Activated CD8-positive, alpha-beta memory T cell treated with anti-CD3 and anti-CD28 coated beads, Interleukin-2, amount 10 ng/mL, durations not matched to agents 7 days and 5 days (primary cell): Measurements from ENCODE around the gene DPF3. TPM values are rescaled to one million over a fixed set of nuclear protein-coding genes. Genes with fewer than 3 reads are reported as not detected.

Source experiments
- ATAC-seq: fragments of 150-1000 bp; cut with Tn5 transposase; one replicate; pipeline ENCODE4 v1.10.0; 2021; ENCODE audit warnings: moderate library complexity
- CTCF ChIA-PET: fragments of 350-600 bp; sonication (Branson Sonifier 250); formaldehyde crosslinking; loops from one replicate; lab custom pipeline; 2021; ENCODE audit warnings: antibody characterized with exemption; lab: Charles Lee
- DNase-seq: peaks from one replicate; pipeline ENCODE4 v3.0.0-alpha.2; 2020
- H3K27ac Mint-ChIP-seq: one replicate; pipeline ENCODE4 v1.8.0; 2021; ENCODE audit warnings: mild to moderate bottlenecking, mixed read lengths
- H3K27me3 Mint-ChIP-seq: one replicate; pipeline ENCODE4 v1.8.0; 2021; ENCODE audit warnings: mixed read lengths
- H3K36me3 Mint-ChIP-seq: one replicate; pipeline ENCODE4 v1.8.0; 2021; ENCODE audit warnings: mild to moderate bottlenecking, mixed read lengths
- H3K4me1 Mint-ChIP-seq: one replicate; pipeline ENCODE4 v1.8.0; 2021; ENCODE audit warnings: mixed read lengths
- H3K4me3 Mint-ChIP-seq: one replicate; pipeline ENCODE4 v1.8.0; 2021; ENCODE audit warnings: mild to moderate bottlenecking, moderate library complexity, mixed read lengths
- H3K9me3 Mint-ChIP-seq: one replicate; pipeline ENCODE4 v1.8.0; 2022; ENCODE audit warnings: low read depth, mixed read lengths
- total RNA-seq, 2 experiments: library from RNA; stranded (reverse); gene quantifications; one replicate each; pipeline ENCODE4 v1.2.3, GENCODE V29; 2021

DPF3 gene
- total RNA-seq, 2 experiments from 2014 or later: 10.2 to 12.2 TPM

DNA sequence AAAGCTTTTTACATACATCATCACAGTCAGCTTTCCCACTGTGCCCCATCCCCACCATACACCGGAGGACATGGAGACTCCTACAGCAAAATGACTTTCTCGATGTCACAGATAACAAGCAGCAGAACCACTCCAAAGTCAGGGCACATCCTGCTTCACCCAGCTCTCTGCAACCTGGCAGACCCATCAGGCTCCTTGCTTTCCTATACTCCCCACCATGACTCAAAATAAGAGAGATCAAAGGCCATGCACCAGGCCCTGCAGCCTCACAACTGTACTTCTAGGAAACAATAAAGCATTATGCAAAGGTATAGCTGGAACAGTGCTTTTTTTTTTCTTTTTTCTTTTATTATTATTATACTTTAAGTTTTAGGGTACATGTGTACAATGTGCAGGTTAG is 187.4 kb downstream of the DPF3 start:
- peaks cover 14% of the 10 kb centered on the region for H3K4me1 Mint-ChIP-seq
- ATAC-seq (peak; percentile 80), DNase-seq (peak; percentile 57)
- no peaks in the 10 kb centered on the region for H3K9me3 Mint-ChIP-seq
- H3K36me3 Mint-ChIP-seq: peaks cover 4% of the 10 kb centered on the region
- H3K27ac Mint-ChIP-seq: no peak overlapping the region
- no peak overlapping the region for H3K4me3 Mint-ChIP-seq
- CTCF ChIA-PET: interaction anchor here (1.2 kb wide), 1 partner anchor 8 kb away, joined by 3 read pairs; no protein-coding TSS in a partner anchor
- peaks cover 6% of the 10 kb centered on the region for H3K27me3 Mint-ChIP-seq

DNA sequence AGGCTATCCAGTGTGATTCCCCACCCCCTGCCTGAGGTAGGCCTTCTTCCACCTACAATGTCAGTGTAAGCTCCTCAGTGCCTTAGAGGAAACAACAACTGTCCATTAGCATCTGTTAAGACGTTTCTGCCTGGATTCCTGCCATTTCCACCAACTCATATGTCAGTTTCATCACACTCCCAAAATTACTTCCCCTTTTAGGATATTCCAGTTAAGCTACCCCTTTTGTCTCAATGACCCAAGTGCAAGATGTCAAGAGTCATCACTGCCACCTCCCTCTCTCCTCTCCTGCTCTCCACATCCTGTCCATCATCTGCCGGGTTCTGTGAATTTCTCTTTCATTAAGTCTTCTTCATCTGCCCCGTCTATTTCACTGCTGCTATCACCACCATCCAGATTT is 189.4 kb downstream of the DPF3 start:
- H3K4me3 Mint-ChIP-seq: no peak overlapping the region
- CTCF ChIA-PET: no interaction called here

DNA sequence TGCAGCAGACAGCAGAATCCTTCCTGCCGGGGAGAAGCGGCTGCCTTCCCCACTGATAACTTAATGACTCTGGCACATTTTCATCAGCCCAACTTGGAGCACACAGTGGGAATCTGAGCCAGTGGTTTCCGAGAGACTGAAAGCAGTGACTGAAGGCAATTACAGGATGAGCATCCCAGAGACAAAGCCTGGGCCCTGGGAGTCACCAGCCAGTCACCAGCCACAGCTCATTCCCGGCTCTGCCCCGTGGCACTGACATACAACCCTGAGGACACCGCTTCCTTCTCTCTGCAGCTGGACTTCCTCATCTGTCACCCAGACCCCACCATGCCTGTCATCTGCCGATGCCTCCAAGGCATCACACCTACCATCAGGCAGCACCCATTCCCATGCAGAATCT is 192.3 kb downstream of the DPF3 start:
- ATAC-seq: no peak
- no peak overlapping the region for H3K4me3 Mint-ChIP-seq
- CTCF ChIA-PET: no interaction called here
- H3K27me3 Mint-ChIP-seq: peaks cover 6% of the 10 kb centered on the region
- peaks cover 3% of the 10 kb centered on the region for H3K36me3 Mint-ChIP-seq
- DNase-seq: no peak
- H3K27ac Mint-ChIP-seq: no peak overlapping the region
- peaks cover 18% of the 10 kb centered on the region for H3K4me1 Mint-ChIP-seq
- no peaks in the 10 kb centered on the region for H3K9me3 Mint-ChIP-seq

More for the DNA sequence above, 189.4 kb downstream of the DPF3 start:
- ATAC-seq (no peak), DNase-seq (no peak)
- peaks cover 18% of the 10 kb centered on the region for H3K4me1 Mint-ChIP-seq
- H3K27me3 Mint-ChIP-seq: peaks cover 6% of the 10 kb centered on the region
- no peaks in the 10 kb centered on the region for H3K9me3 Mint-ChIP-seq
- H3K36me3 Mint-ChIP-seq: peaks cover 4% of the 10 kb centered on the region
- no peak overlapping the region for H3K27ac Mint-ChIP-seq

DNA sequence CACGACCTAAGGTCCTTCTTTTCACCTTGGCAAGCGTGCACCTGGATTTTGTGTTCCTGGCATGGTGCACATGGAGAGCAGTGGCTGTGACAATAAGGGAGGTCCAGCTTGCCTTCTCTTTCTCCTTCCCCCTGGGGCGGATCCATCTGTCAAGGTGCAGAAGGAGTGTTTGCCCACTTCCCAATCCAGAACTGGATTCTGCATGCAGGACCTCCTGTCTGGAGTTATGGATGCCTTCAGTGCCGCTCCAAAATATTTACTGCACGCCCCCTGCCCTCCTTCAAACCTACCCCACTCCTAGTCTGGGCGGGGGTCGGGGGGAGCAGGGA is 192.7 kb downstream of the DPF3 start:
- Mint-ChIP-seq H3K36me3 (peaks cover 3% of the 10 kb centered on the region), H3K4me1 (peaks cover 14% of the 10 kb centered on the region), H3K9me3 (no peaks in the 10 kb centered on the region), H3K27me3 (peaks cover 6% of the 10 kb centered on the region), H3K27ac (no peak overlapping the region), H3K4me3 (no peak overlapping the region)
- DNase-seq (no peak), ATAC-seq (no peak)
- CTCF ChIA-PET: no interaction called here

DNA sequence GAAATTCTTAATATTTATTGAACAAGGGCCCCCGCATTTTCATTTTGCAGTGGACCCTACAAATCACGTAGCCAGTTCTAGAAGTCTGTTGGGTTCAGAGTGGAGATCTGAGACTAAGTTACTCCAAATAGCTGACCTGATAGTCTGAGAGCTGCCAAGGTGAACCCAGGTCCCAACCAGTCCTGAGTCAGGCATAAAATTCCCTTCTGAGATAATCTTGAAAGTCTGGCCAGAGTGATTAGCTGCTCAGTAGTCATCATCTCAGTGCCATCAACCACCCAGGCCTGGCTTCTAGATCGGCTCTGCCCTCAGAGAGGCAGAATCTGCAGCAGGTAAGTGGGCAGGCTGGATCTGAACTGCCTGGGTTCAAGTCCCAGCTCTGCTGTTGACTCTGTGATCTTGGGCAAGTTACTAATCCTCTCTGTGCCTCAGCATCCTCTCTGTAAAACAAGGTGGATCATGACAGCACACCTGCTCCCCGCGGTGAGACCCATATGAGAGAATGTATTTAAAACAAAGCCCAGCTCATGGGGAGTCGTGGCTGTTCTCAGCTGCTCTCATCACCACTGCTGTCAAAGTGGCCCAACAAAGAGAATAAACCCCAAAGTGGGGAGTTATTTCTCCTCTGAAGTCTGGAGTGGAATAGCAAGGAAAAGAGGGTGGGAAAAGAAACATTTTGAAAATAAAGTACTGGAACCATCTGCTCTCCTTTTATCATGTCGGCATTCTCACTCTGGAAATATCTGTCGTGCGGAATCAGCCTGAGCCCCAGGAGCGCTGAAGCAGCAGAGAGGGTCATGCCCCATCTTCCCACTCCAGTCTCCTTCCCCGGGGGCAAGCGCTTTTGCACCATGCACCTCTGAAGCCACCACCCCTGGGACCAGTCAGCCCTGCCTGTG is 193.3 kb downstream of the DPF3 start:
- no peaks in the 10 kb centered on the region for H3K9me3 Mint-ChIP-seq
- ATAC-seq: no peak
- peaks cover 6% of the 10 kb centered on the region for H3K27me3 Mint-ChIP-seq
- H3K36me3 Mint-ChIP-seq: peaks cover 3% of the 10 kb centered on the region
- H3K4me3 Mint-ChIP-seq: no peak overlapping the region
- CTCF ChIA-PET: no interaction called here
- H3K4me1 Mint-ChIP-seq: peaks cover 8% of the 10 kb centered on the region
- DNase-seq: no peak
- no peak overlapping the region for H3K27ac Mint-ChIP-seq

DNA sequence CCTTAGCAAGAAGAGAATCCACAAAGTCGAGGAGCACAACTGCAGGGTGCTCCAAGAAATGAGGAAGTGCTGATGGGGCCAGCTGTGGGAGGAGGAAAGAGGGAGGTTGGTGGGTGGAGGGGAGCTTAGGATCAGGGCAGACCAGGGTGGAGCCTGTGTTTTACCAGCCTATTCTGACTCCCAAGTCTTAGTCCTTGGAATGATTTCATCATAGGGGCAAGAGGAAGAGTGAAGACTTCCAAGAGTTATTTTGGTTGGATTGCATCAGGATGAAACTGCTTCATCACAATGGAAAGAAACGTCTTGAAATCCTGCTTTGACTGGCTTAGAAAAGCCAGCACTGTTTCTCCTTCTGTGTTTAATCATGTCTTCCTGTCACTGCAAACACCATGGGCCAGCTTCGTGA is 194.0 kb downstream of the DPF3 start:
- DNase-seq: no peak
- H3K27me3 Mint-ChIP-seq: peaks cover 6% of the 10 kb centered on the region
- H3K9me3 Mint-ChIP-seq: no peaks in the 10 kb centered on the region
- CTCF ChIA-PET: no interaction called here
- H3K4me3 Mint-ChIP-seq: no peak overlapping the region
- no peak for ATAC-seq
- H3K27ac Mint-ChIP-seq: no peak overlapping the region
- peaks cover 8% of the 10 kb centered on the region for H3K4me1 Mint-ChIP-seq
- H3K36me3 Mint-ChIP-seq: peaks cover 3% of the 10 kb centered on the region

DNA sequence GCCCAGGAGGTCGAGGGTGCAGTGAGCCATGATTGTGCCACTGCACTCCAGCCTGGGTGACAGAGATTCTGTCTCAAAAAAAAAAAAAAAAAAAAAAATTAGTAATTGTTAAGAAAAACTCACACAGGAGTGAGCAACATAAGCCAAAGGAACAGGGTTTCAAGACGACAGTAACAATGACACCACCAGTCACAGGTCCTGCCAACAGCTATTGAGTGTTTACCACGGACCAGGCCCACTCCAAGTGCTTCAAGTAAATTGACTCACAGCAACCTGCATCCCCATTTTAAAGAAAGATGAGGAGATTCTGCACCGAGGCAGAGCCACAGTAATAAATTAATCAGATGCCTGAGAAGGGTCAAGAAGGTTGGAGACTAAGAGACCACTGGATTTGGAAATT is 194.5 kb downstream of the DPF3 start:
- ATAC-seq (no peak), DNase-seq (no peak)
- Mint-ChIP-seq H3K27me3 (peaks cover 6% of the 10 kb centered on the region), H3K4me1 (peaks cover 4% of the 10 kb centered on the region), H3K4me3 (no peak overlapping the region), H3K9me3 (no peaks in the 10 kb centered on the region), H3K27ac (no peak overlapping the region), H3K36me3 (peaks cover 3% of the 10 kb centered on the region)
- CTCF ChIA-PET: no interaction called here

DNA sequence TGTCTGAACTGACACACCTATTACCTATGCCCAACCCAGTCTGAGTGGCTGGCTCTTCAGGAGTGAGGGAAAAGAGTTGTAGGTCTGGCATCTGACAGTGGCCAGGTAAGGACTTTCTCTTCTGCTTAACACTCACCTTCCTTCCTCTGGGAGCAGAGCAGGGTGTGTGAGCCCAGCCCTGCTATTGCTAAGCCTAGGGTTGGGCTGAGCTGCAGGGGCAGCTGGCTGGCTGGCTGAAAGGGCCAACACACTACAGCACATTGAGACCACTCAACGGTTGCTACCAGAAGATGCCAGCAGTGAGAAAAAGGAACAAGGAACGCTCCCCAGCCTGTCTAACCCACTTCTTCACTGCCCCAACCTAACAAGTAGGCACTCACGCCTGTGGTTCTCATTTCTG is 201.2 kb downstream of the DPF3 start:
- CTCF ChIA-PET: no interaction called here
- H3K4me3 Mint-ChIP-seq: no peak overlapping the region
- H3K4me1 Mint-ChIP-seq: no peaks in the 10 kb centered on the region
- no peak overlapping the region for H3K27ac Mint-ChIP-seq
- H3K27me3 Mint-ChIP-seq: no peaks in the 10 kb centered on the region
- H3K36me3 Mint-ChIP-seq: peaks cover 9% of the 10 kb centered on the region
- DNase-seq (no peak), ATAC-seq (no peak)
- H3K9me3 Mint-ChIP-seq: no peaks in the 10 kb centered on the region

DNA sequence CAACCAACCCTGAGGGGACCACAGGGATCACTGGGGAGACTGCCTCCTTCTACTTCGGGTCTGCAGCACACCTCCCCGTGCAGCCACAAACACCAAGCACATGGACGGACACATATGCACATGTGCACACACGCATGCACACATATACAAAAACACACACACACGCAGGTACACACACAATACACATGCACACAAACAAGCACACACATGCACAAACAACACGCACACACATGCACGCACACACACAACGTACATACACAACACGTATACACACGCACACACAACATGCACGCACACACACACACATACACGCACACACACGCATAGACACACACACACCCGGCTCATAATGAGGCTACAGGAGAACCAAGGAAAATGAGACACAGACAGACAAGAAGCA is 203.6 kb downstream of the DPF3 start:
- Mint-ChIP-seq H3K27me3 (no peaks in the 10 kb centered on the region), H3K36me3 (peaks cover 11% of the 10 kb centered on the region), H3K4me1 (no peaks in the 10 kb centered on the region), H3K4me3 (no peak overlapping the region), H3K27ac (no peak overlapping the region), H3K9me3 (no peaks in the 10 kb centered on the region)
- ATAC-seq (no peak), DNase-seq (no peak)
- CTCF ChIA-PET: no interaction called here

DNA sequence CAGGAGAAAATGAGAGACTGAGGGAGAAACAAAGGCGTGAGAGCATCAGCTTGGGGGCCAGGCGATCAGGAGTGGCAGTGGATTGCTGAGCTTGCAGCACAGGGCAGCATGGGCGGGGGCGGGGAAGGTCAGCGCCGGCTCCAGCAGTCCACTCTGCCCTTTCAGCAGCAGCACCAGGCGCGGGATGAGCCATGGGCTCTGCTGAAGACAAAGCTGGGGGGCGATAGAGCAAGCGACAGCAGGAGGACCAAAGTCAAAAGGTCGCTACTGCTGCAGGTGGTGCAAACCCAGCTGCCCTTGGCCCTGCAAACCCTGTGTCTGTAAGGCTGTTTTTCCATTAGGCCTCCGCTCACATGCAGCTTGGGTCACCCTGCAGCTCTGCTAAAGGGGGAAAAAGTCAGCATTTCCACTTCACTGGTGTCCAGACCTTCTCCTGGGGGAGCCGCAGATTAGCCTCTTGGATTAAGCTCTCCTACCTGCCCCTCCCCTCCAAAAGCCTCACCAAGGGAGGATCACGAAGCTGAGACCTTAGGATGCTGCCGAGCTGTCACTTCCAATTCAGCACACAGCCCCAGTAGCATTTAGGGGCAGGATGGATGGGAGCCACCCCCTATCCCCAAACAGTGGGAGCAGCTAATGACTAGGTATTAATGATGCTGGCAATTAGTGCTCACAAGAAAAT is 204.8 kb downstream of the DPF3 start:
- peaks cover 11% of the 10 kb centered on the region for H3K36me3 Mint-ChIP-seq
- no peak for DNase-seq
- H3K27me3 Mint-ChIP-seq: no peaks in the 10 kb centered on the region
- H3K9me3 Mint-ChIP-seq: no peaks in the 10 kb centered on the region
- no peak overlapping the region for H3K27ac Mint-ChIP-seq
- H3K4me3 Mint-ChIP-seq: no peak overlapping the region
- no peaks in the 10 kb centered on the region for H3K4me1 Mint-ChIP-seq
- ATAC-seq: no peak
- CTCF ChIA-PET: no interaction called here

DNA sequence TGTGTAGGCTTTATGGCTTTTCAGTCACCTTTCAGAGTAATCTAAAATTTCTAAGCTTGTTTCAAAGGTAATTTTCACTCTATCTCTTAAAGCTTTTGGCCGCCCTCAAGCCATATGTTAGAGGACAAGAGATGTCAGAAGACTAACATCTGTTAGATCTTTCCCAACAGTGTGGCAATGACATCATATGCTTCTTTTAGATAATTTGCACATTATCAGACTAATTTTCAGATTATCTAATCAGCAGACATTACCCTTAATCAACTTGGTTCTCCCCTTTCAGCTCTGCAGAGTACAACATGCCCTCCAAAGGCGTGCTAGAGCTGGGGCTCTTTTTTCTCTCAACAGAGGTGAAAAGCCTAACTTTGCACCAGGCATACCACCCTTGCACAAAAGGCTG is 207.1 kb downstream of the DPF3 start:
- ATAC-seq (no peak), DNase-seq (no peak)
- CTCF ChIA-PET: no interaction called here
- H3K36me3 Mint-ChIP-seq: peaks cover 6% of the 10 kb centered on the region
- no peaks in the 10 kb centered on the region for H3K9me3 Mint-ChIP-seq
- H3K4me3 Mint-ChIP-seq: no peak overlapping the region
- no peaks in the 10 kb centered on the region for H3K27me3 Mint-ChIP-seq
- no peaks in the 10 kb centered on the region for H3K4me1 Mint-ChIP-seq
- no peak overlapping the region for H3K27ac Mint-ChIP-seq

DNA sequence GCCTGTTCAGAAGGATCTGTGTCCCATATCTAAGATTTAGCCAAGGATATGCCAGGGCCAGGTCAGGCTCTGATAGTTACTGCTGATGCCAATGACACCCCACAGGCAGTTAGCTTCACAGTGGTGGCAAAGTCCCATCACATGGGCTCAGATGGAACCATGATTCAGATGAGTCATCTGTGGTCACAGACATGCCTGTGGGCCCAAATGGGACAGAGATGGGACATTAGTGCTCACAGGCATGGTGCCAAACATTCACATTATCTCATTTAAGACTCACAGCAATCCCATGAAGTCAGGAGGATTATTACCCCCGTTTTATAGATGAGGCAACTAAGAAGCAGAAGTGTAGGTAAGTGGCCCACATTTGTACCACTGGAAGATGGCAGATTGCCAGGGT is 207.8 kb downstream of the DPF3 start:
- Mint-ChIP-seq H3K27ac (no peak overlapping the region), H3K36me3 (peaks cover 3% of the 10 kb centered on the region), H3K27me3 (no peaks in the 10 kb centered on the region), H3K4me1 (no peaks in the 10 kb centered on the region), H3K9me3 (no peaks in the 10 kb centered on the region), H3K4me3 (no peak overlapping the region)
- ATAC-seq (no peak), DNase-seq (no peak)
- CTCF ChIA-PET: no interaction called here

DNA sequence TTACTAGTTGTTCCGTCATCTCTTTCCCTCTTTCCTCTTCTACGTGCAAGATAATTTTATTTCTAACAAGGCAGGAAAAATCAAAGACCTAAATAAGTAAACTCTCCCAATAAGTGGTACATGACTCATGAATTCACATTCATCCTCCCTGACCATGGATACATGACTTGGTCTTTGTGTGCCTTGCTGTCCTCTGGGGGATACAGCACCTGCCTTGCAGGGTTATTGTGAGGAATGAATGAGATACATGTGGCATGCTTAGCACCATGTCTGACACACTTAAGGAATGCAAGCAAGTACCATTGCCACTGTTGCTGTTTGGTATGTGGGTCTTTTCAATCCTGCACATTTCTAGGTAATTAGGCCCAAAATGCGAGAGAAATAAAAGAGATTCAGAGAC is 208.4 kb downstream of the DPF3 start:
- Mint-ChIP-seq H3K4me3 (no peak overlapping the region), H3K4me1 (no peaks in the 10 kb centered on the region), H3K36me3 (peaks cover 3% of the 10 kb centered on the region), H3K9me3 (no peaks in the 10 kb centered on the region), H3K27me3 (no peaks in the 10 kb centered on the region), H3K27ac (no peak overlapping the region)
- ATAC-seq: no peak
- DNase-seq: no peak
- CTCF ChIA-PET: interaction anchor here (0.6 kb wide), 1 partner anchor 304 kb away, joined by 3 read pairs; no protein-coding TSS in a partner anchor

DNA sequence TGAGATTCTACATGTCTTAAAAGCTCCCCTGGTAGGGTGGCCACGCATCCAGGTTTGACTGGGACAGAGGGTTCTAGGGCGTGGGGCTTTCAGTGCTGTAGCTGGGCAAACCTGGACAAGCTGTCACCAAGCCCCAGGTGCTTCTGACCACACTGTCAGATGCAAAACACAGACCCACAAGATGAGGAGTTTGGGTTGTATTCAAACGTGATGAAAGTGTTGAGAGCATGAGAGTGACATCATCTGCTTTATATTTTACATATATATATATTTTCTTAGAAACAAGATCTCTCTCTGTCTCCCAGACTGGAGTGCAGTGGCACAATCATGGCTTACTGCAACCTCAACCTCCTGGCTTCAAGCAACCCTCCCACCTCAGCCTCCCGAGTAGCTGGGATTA is 210.1 kb downstream of the DPF3 start:
- no peaks in the 10 kb centered on the region for H3K27me3 Mint-ChIP-seq
- no peaks in the 10 kb centered on the region for H3K4me1 Mint-ChIP-seq
- H3K4me3 Mint-ChIP-seq: no peak overlapping the region
- no peak overlapping the region for H3K27ac Mint-ChIP-seq
- H3K36me3 Mint-ChIP-seq: peaks cover 3% of the 10 kb centered on the region
- ATAC-seq (no peak), DNase-seq (no peak)
- H3K9me3 Mint-ChIP-seq: no peaks in the 10 kb centered on the region
- CTCF ChIA-PET: no interaction called here
